Inflammatory macrophage (primary cell): Measurements from ENCODE around the gene AIMP1.
"Not testable (repeated sequence)": the region's sequence is repeated elsewhere in the genome, so short reads cannot be mapped to it uniquely, and the experiment has no call there.

Experiments used
- DNase-seq, 2 donors: peaks; one replicate each; pipeline ENCODE4 v3.0.0-alpha.2; 2020 to 2022

AIMP1 gene

GRCh38 chr4:106312997-106313522 lies 3.3 kb upstream of the AIMP1 start:
- no peak for DNase-seq

- no peak for DNase-seq
Observed at GRCh38 chr4:106314960-106315359, 1.4 kb upstream of the AIMP1 start.

- DNase-seq: peak; percentile 12 to 21
Observed at GRCh38 chr4:106315476-106315967, 828 bp upstream of the AIMP1 start.

- peak; percentile 11 to 15 for DNase-seq
Observed at GRCh38 chr4:106316773-106317409, 541 bp downstream of the AIMP1 start.

- DNase-seq: no peak
Observed at GRCh38 chr4:106317815-106318214, 1.5 kb downstream of the AIMP1 start.

- no peak for DNase-seq
Observed at GRCh38 chr4:106318511-106318910, 2.2 kb downstream of the AIMP1 start.

GRCh38 chr4:106320235-106320634 lies 3.9 kb downstream of the AIMP1 start:
- DNase-seq: no peak

GRCh38 chr4:106321168-106321567 lies 4.8 kb downstream of the AIMP1 start:
- not testable (repeated sequence) for DNase-seq

GRCh38 chr4:106321814-106322213 lies 5.5 kb downstream of the AIMP1 start:
- DNase-seq: not testable (repeated sequence)

GRCh38 chr4:106323119-106323518 lies 6.8 kb downstream of the AIMP1 start:
- DNase-seq: no peak

- no peak for DNase-seq
Observed at GRCh38 chr4:106325800-106326199, 9.4 kb downstream of the AIMP1 start.

GRCh38 chr4:106329041-106329618 lies 12.8 kb downstream of the AIMP1 start:
- DNase-seq: peak in 1 of 2 donors; percentile 31

GRCh38 chr4:106333186-106333585 lies 16.8 kb downstream of the AIMP1 start:
- DNase-seq: no peak

GRCh38 chr4:106334741-106335470 lies 18.6 kb downstream of the AIMP1 start:
- no peak for DNase-seq

- no peak for DNase-seq
Observed at GRCh38 chr4:106336618-106337017, 20.3 kb downstream of the AIMP1 start.

GRCh38 chr4:106337916-106338315 lies 21.6 kb downstream of the AIMP1 start:
- DNase-seq: no peak

GRCh38 chr4:106338671-106339070 lies 22.3 kb downstream of the AIMP1 start:
- no peak for DNase-seq

GRCh38 chr4:106339431-106339830 lies 23.1 kb downstream of the AIMP1 start:
- no peak for DNase-seq

GRCh38 chr4:106340774-106341173 lies 24.4 kb downstream of the AIMP1 start:
- DNase-seq: no peak

GRCh38 chr4:106343865-106344646 lies 27.7 kb downstream of the AIMP1 start:
- no peak for DNase-seq

- DNase-seq: no peak
Observed at GRCh38 chr4:106344647-106344970, 28.3 kb downstream of the AIMP1 start.

GRCh38 chr4:106347167-106347566 lies 30.8 kb downstream of the AIMP1 start:
- DNase-seq: no peak

GRCh38 chr4:106351016-106351415 lies 34.7 kb downstream of the AIMP1 start:
- no peak for DNase-seq
